ENCODE measurements around the gene GRB10. TPM values are rescaled to one million over a fixed set of nuclear protein-coding genes. Genes with fewer than 3 reads are reported as not detected.

GRB10 gene
- total and polyA plus RNA-seq, 2 of the 8 experiments (the other 6 are each of a cell fraction or from before 2014, with no cell fraction given), result 35.7 to 97.0 TPM

- peaks cover 6 to 9% of the 10 kb centered on the region in 2 experiments for H3K9me3 ChIP-seq (ENCODE audit: insufficient read depth in 2 of 2, low read depth in 1 of 2, low read length in 1 of 2)
- H2BK20ac ChIP-seq (ENCODE audit: low read length), result no peak overlapping the region
- H3K79me1 ChIP-seq (ENCODE audit: low read depth, low read length), result peaks cover 18% of the 10 kb centered on the region
- 64% methylated on average over 5 of the region's 5 CpGs; no CpG with 5 or more reads in 1 of the 2 experiments for WGBS, 2 experiments (ENCODE audit: extremely low coverage in 1 of 2, insufficient coverage in 1 of 2, insufficient read length in 1 of 2, insufficient replicate concordance in 2 of 2, low coverage in 1 of 2, low lambda C conversion rate in 2 of 2, missing lambda C conversion rate in 1 of 2)
- no peak overlapping the region for H4K5ac ChIP-seq (ENCODE audit: insufficient read length, low read depth, low read length)
- H4K8ac ChIP-seq (ENCODE audit: extremely low read depth, insufficient read depth, low read length), result no peak overlapping the region
- H2BK120ac ChIP-seq (replicated peaks; ENCODE audit: low read depth, low read length), result no peak overlapping the region
- peaks cover 22 to 60% of the 10 kb centered on the region in 2 experiments for H3K79me2 ChIP-seq (ENCODE audit: control insufficient read depth in 1 of 2, insufficient read depth in 2 of 2, low read length in 2 of 2)
- peak overlapping the region; percentile 91 for H3K4me2 ChIP-seq (ENCODE audit: insufficient read depth in 1 of 2, low read depth in 2 of 2, low read length in 2 of 2)
- no peak overlapping the region for H3K4ac ChIP-seq (replicated peaks; ENCODE audit: insufficient read length, low read depth, low read length)
- H2BK5ac ChIP-seq (ENCODE audit: low read depth, low read length), result no peak overlapping the region
- peaks cover 3 to 20% (median 19%) of the 10 kb centered on the region in 4 experiments for H3K27me3 ChIP-seq (replicated peaks in 1 of 4; ENCODE audit: control insufficient read depth in 3 of 4, extremely low read depth in 1 of 4, insufficient read depth in 3 of 4, low read length in 3 of 4)
- no peak for DNase-seq (ENCODE audit: low read depth in 1 of 2, low spot score in 2 of 2)
- peaks cover 6% of the 10 kb centered on the region for H3K23me2 ChIP-seq (ENCODE audit: low read depth, low read length)
- H3K18ac ChIP-seq (ENCODE audit: extremely low read depth, low read length), result peak overlapping the region; percentile 55; the same call in 1 of the 2 replicates
- no peak overlapping the region for H3K56ac ChIP-seq (replicated peaks; ENCODE audit: insufficient read length, low read depth, low read length)
- FAIRE-seq, result no peak
- ChIA-PET POLR2A (ENCODE audit: partially characterized antibody) (interaction anchor here (0.8 to 2.9 kb wide), 14 partner anchors 9 to 536 kb away, joined by 3 to 20 read pairs (median 3); partner anchors contain the start of gene GRB10), CTCF (ENCODE audit: partially characterized antibody) (interaction anchor here (1.1 kb wide), 1 partner anchor 51 kb away, joined by 3 read pairs; no protein-coding TSS in a partner anchor)
- 0 out of 8 replicates have a peak, but pooled peaks cover 0 to 3% (median 0%) of the 10 kb centered on the region in 4 experiments for H3K36me3 ChIP-seq (ENCODE audit: control insufficient read depth in 2 of 4, insufficient read depth in 4 of 4, low read length in 3 of 4)
- no peak overlapping the region for H2AK5ac ChIP-seq (ENCODE audit: low read depth, low read length)
- peaks cover 3 to 8% of the 10 kb centered on the region in 2 experiments for H4K20me1 ChIP-seq (replicated peaks in 1 of 2; ENCODE audit: control insufficient read depth in 1 of 2, insufficient read depth in 2 of 2, low read length in 2 of 2)
- H2AFZ ChIP-seq (ENCODE audit: low read length), result no peak overlapping the region; the same call in 1 of the 2 replicates
- no peak overlapping the region for H3K14ac ChIP-seq (ENCODE audit: insufficient read length)
- peak overlapping the region; percentile 63 to 94 (median 70); a peak in 7 of 8 replicates for H3K4me3 ChIP-seq (ENCODE audit: extremely low read depth in 1 of 4, insufficient read depth in 2 of 4, low read depth in 3 of 4, low read length in 4 of 4)
- TF ChIP-seq ATF2 (IDR thresholded peaks at IDR 0.05; ENCODE audit: low read length), result no peak
- no peak for TF ChIP-seq RAD21 (IDR thresholded peaks at IDR 0.05 in 1 of 2, conservative IDR thresholded peaks at IDR 0.05 in 1 of 2; ENCODE audit: low read depth in 2 of 2, low read length in 2 of 2)
- TF ChIP-seq RXRA (IDR thresholded peaks at IDR 0.05; ENCODE audit: insufficient read depth, low read depth, low read length), result no peak
- TF ChIP-seq RBBP5 (IDR thresholded peaks at IDR 0.05; ENCODE audit: borderline replicate concordance, low read depth, low read length), result no peak
- no peak for TF ChIP-seq HDAC6 (IDR thresholded peaks at IDR 0.05; ENCODE audit: low read depth, low read length)
- TF ChIP-seq CTBP2 (IDR thresholded peaks at IDR 0.05; ENCODE audit: borderline replicate concordance, insufficient read depth, insufficient read length, low read length), result no peak
- 0 out of 2 replicates have a peak, but pooled peaks have one; percentile 14 for TF ChIP-seq KDM1A (IDR thresholded peaks at IDR 0.05; ENCODE audit: borderline replicate concordance, low read length)
- TF ChIP-seq CEBPB (IDR thresholded peaks at IDR 0.05; ENCODE audit: low read depth, low read length), result no peak
- peaks cover 4 to 18% (median 12%) of the 10 kb centered on the region in 4 experiments; a peak in 6 of 7 replicates for H3K4me1 ChIP-seq (replicated peaks in 1 of 4; ENCODE audit: control insufficient read depth in 3 of 4, insufficient read depth in 4 of 4, low read length in 3 of 4)
- H2BK12ac ChIP-seq (ENCODE audit: low read depth, low read length), result peak overlapping the region; percentile 85; the same call in 1 of the 2 replicates
- H4K91ac ChIP-seq (replicated peaks; ENCODE audit: insufficient read length, low read length), result no peak overlapping the region
- H3K23ac ChIP-seq (ENCODE audit: insufficient read length), result no peak overlapping the region
- no peak overlapping the region for H2BK15ac ChIP-seq (ENCODE audit: low read length)
- H3K9ac ChIP-seq (replicated peaks in 1 of 4; ENCODE audit: extremely low read depth in 1 of 4, low read depth in 3 of 4, low read length in 3 of 4), result peak overlapping the region in 3 of 4 experiments; percentile 54 to 85 (median 65); a peak in 3 of 7 replicates
- H3K27ac ChIP-seq (ENCODE audit: low read depth, low read length), result no peak overlapping the region
Observed at GRCh38 chr7:50791363-50791937, 8.8 kb upstream of the GRB10 start.

All from H1 (cell line).